Neural cell (in vitro differentiated cells): Measurements from ENCODE around the gene UGT2B7. TPM values are rescaled to one million over a fixed set of nuclear protein-coding genes. Genes with fewer than 3 reads are reported as not detected.

ENCODE experiments used
- H2AFZ ChIP-seq: fragments of 200-600, 300-800 bp; sonication (generic), shearing (Covaris generic); 2 replicates; pipeline ENCODE4 v1.6.0; 2014; ENCODE audit warnings: low read depth, mild to moderate bottlenecking, antibody characterized with exemption, low read length, moderate library complexity
- H3F3A ChIP-seq: fragments of 200-600 bp; shearing (Covaris generic); 2 replicates; pipeline ENCODE4 v1.6.1; 2016; ENCODE audit warnings: mild to moderate bottlenecking, moderate library complexity, mixed read lengths, antibody characterized with exemption, low read length; ENCODE audit not compliant: insufficient read depth, poor library complexity, severe bottlenecking
- H3K27ac ChIP-seq: fragments of 200-600, 300-800 bp; sonication (generic), shearing (Covaris generic); 2 replicates; pipeline ENCODE4 v1.5.1; 2014; ENCODE audit warnings: mild to moderate bottlenecking, low read length, moderate library complexity
- H3K27me3 ChIP-seq: fragments of 300-800, 200-600 bp; sonication (generic), shearing (Covaris generic); 2 replicates; pipeline ENCODE4 v1.6.0; 2014; ENCODE audit warnings: mild to moderate bottlenecking, low read depth, low read length, moderate library complexity; ENCODE audit not compliant: insufficient read depth
- H3K36me3 ChIP-seq: fragments of 300-800, 200-600 bp; sonication (generic), shearing (Covaris generic); 2 replicates; pipeline ENCODE4 v1.5.1; 2014; ENCODE audit warnings: mild to moderate bottlenecking, antibody characterized with exemption, low read length, moderate library complexity; ENCODE audit not compliant: insufficient read depth
- H3K4me2 ChIP-seq: fragments of 300-800, 200-600 bp; sonication (generic), shearing (Covaris generic); 2 replicates; pipeline ENCODE4 v1.6.0; 2014; ENCODE audit warnings: mild to moderate bottlenecking, low read length
- H3K4me3 ChIP-seq: fragments of 300-800, 200-600 bp; sonication (generic), shearing (Covaris generic); 2 replicates; pipeline ENCODE4 v1.5.1; 2014; ENCODE audit warnings: mild to moderate bottlenecking, low read length, moderate library complexity
- H3K79me2 ChIP-seq: fragments of 200-600 bp; shearing (Covaris generic); replicated peaks from 2 replicates; pipeline ENCODE4 v1.6.0; 2014; ENCODE audit warnings: mild to moderate bottlenecking, low read length, moderate library complexity; ENCODE audit not compliant: insufficient read depth
- H3K9ac ChIP-seq: fragments of 300-800, 200-600 bp; sonication (generic), shearing (Covaris generic); 2 replicates; pipeline ENCODE4 v1.6.1; 2016; ENCODE audit warnings: mild to moderate bottlenecking, low read length, mixed read lengths
- H3K9me2 ChIP-seq: fragments of 200-600 bp; shearing (Covaris generic); 2 replicates; pipeline ENCODE4 v1.6.1; 2016; ENCODE audit warnings: mild to moderate bottlenecking, low read length, mixed read lengths; ENCODE audit not compliant: insufficient read depth
- H3K9me3 ChIP-seq: fragments of 200-600, 300-800 bp; sonication (generic), shearing (Covaris generic); 2 replicates; pipeline ENCODE4 v1.6.1; 2016; ENCODE audit warnings: mild to moderate bottlenecking, mixed run types, low read length, moderate library complexity, mixed read lengths
- H4K20me1 ChIP-seq: fragments of 200-600 bp; shearing (Covaris generic); 2 replicates; pipeline ENCODE4 v1.6.1; 2016; ENCODE audit warnings: mild to moderate bottlenecking, mixed run types; ENCODE audit not compliant: insufficient read depth
- CTCF ChIP-seq: fragments of 450-650 bp; IDR thresholded peaks from 2 replicates; pipeline ENCODE4 v1.5.1; 2014; ENCODE audit warnings: antibody characterized with exemption, mild to moderate bottlenecking, moderate library complexity; ENCODE audit not compliant: poor library complexity, severe bottlenecking
- EP300 ChIP-seq: fragments of 450-650 bp; conservative IDR thresholded peaks from 2 replicates; pipeline ENCODE4 v1.6.1; 2014; ENCODE audit warnings: antibody characterized with exemption, mild to moderate bottlenecking, moderate library complexity; ENCODE audit not compliant: poor library complexity, severe bottlenecking
- EZH2 ChIP-seq: fragments of 200-600, 300-800 bp; shearing (Covaris generic), sonication (generic); IDR thresholded peaks from 2 replicates; pipeline ENCODE4 v1.6.1; 2014; ENCODE audit warnings: antibody characterized with exemption, low read length, borderline replicate concordance, mild to moderate bottlenecking; ENCODE audit not compliant: insufficient read depth, poor library complexity, severe bottlenecking
- MXI1 ChIP-seq: fragments of 450-650 bp; conservative IDR thresholded peaks from 2 replicates; pipeline ENCODE4 v1.6.1; 2014; ENCODE audit warnings: antibody characterized with exemption, mild to moderate bottlenecking; ENCODE audit not compliant: poor library complexity, severe bottlenecking
- POLR2AphosphoS5 ChIP-seq: IDR thresholded peaks from 2 replicates; pipeline ENCODE4 v1.6.1; 2012
- RAD21 ChIP-seq: fragments of 450-650 bp; conservative IDR thresholded peaks from 2 replicates; pipeline ENCODE4 v1.6.1; 2014; ENCODE audit warnings: antibody characterized with exemption, mild to moderate bottlenecking, moderate library complexity
- REST ChIP-seq: IDR thresholded peaks from 2 replicates; pipeline ENCODE4 v1.6.1; 2012; ENCODE audit warnings: borderline replicate concordance
- SMC3 ChIP-seq: fragments of 450-650 bp; conservative IDR thresholded peaks from 2 replicates; pipeline ENCODE4 v1.6.1; 2014; ENCODE audit warnings: antibody characterized with exemption, mild to moderate bottlenecking, moderate library complexity; ENCODE audit not compliant: poor library complexity
- TAF1 ChIP-seq: IDR thresholded peaks from 2 replicates; pipeline ENCODE4 v1.6.1; 2012; ENCODE audit warnings: low read depth
- polyA plus RNA-seq: library from polyadenylated mRNA; depleted of rRNA; stranded (reverse); fragments of >200 nt; gene quantifications from 2 replicates; pipeline ENCODE4 v1.2.3, GENCODE V29; 2014

The UGT2B7 gene
- polyA plus RNA-seq, 1 donor from 2014 or later = not detected

GRCh38 chr4:69066945-69067344, 29.3 kb upstream of the UGT2B7 start:
- H3K9me3 ChIP-seq = no peaks in the 10 kb centered on the region
- H3K27ac ChIP-seq = no peak overlapping the region
- no peak overlapping the region for H2AFZ ChIP-seq

GRCh38 chr4:69069085-69069484, 27.2 kb upstream of the UGT2B7 start:
- Histone ChIP-seq H2AFZ (no peak overlapping the region), H3K27ac (no peak overlapping the region), H3K4me3 (no peak overlapping the region), H3K9me2 (no peaks in the 10 kb centered on the region), H3F3A (no peaks in the 10 kb centered on the region), H3K4me2 (no peak overlapping the region), H3K79me2 (no peaks in the 10 kb centered on the region), H3K36me3 (no peaks in the 10 kb centered on the region), H3K9me3 (no peaks in the 10 kb centered on the region), H3K9ac (no peak overlapping the region), H3K27me3 (no peaks in the 10 kb centered on the region), H4K20me1 (no peaks in the 10 kb centered on the region)
- TF ChIP-seq POLR2AphosphoS5 = no peak

More at GRCh38 chr4:69066945-69067344, 29.3 kb upstream of the UGT2B7 start:
- Histone ChIP-seq H3F3A (no peaks in the 10 kb centered on the region), H3K4me3 (no peak overlapping the region), H3K27me3 (no peaks in the 10 kb centered on the region), H3K4me2 (no peak overlapping the region), H3K79me2 (no peaks in the 10 kb centered on the region), H3K9me2 (no peaks in the 10 kb centered on the region), H3K36me3 (no peaks in the 10 kb centered on the region), H4K20me1 (no peaks in the 10 kb centered on the region), H3K9ac (no peak overlapping the region)
- TF ChIP-seq EZH2 (no peak), REST (no peak), POLR2AphosphoS5 (no peak), TAF1 (no peak), RAD21 (no peak), SMC3 (no peak), MXI1 (no peak), CTCF (no peak), EP300 (no peak)

- Histone ChIP-seq H3K27ac (no peak overlapping the region), H3F3A (no peaks in the 10 kb centered on the region), H2AFZ (no peak overlapping the region), H3K4me2 (no peak overlapping the region), H4K20me1 (no peaks in the 10 kb centered on the region), H3K79me2 (no peaks in the 10 kb centered on the region), H3K9me3 (no peaks in the 10 kb centered on the region), H3K36me3 (no peaks in the 10 kb centered on the region), H3K27me3 (no peaks in the 10 kb centered on the region), H3K9me2 (no peaks in the 10 kb centered on the region), H3K9ac (no peak overlapping the region), H3K4me3 (no peak overlapping the region)
- TF ChIP-seq POLR2AphosphoS5 = no peak
- TF ChIP-seq TAF1 = no peak
- no peak for TF ChIP-seq CTCF
- TF ChIP-seq MXI1 = no peak
- no peak for TF ChIP-seq SMC3
- no peak for TF ChIP-seq EZH2
- no peak for TF ChIP-seq RAD21
- TF ChIP-seq EP300 = no peak
- no peak for TF ChIP-seq REST
These were observed 25.7 kb upstream of the UGT2B7 start for GRCh38 chr4:69070590-69070989.
